KG1 (cell line): Measurements from ENCODE around the gene OSGIN1.

Experiments
- DNase-seq: peaks from one replicate; lab custom pipeline; 2025; lab: John Stamatoyannopoulos, UW

The OSGIN1 gene

GRCh38 chr16:83971165-83972130 lies 18.4 kb downstream of the OSGIN1 start:
- no peak for DNase-seq

- DNase-seq = no peak
Observed at GRCh38 chr16:83972256-83973008, 19.4 kb downstream of the OSGIN1 start.

GRCh38 chr16:83973077-83973476 lies 20.0 kb downstream of the OSGIN1 start:
- DNase-seq = no peak

GRCh38 chr16:83973581-83974385 lies 20.7 kb downstream of the OSGIN1 start:
- DNase-seq = no peak

- no peak for DNase-seq
Observed at GRCh38 chr16:83974475-83974874, 21.4 kb downstream of the OSGIN1 start.

- DNase-seq = no peak
Observed at GRCh38 chr16:83975590-83976260, 22.7 kb downstream of the OSGIN1 start.

GRCh38 chr16:83977056-83977815 lies 24.2 kb downstream of the OSGIN1 start:
- no peak for DNase-seq

- DNase-seq = no peak
Observed at GRCh38 chr16:83978401-83978904, 25.4 kb downstream of the OSGIN1 start.

GRCh38 chr16:83979441-83979840 lies 26.4 kb downstream of the OSGIN1 start:
- no peak for DNase-seq

GRCh38 chr16:83980794-83981193 lies 27.8 kb downstream of the OSGIN1 start:
- DNase-seq = no peak

GRCh38 chr16:83981799-83982198 lies 28.8 kb downstream of the OSGIN1 start:
- no peak for DNase-seq

- DNase-seq = no peak
Observed at GRCh38 chr16:83983491-83983890, 30.5 kb downstream of the OSGIN1 start.

GRCh38 chr16:83989300-83989699 lies 36.3 kb downstream of the OSGIN1 start:
- DNase-seq = no peak

GRCh38 chr16:83990492-83990891 lies 37.5 kb downstream of the OSGIN1 start:
- no peak for DNase-seq

- DNase-seq = no peak
Observed at GRCh38 chr16:83992624-83993023, 39.6 kb downstream of the OSGIN1 start.

GRCh38 chr16:83994087-83994486 lies 41.0 kb downstream of the OSGIN1 start:
- peak; percentile 4 for DNase-seq

- DNase-seq = no peak
Observed at GRCh38 chr16:83994703-83995102, 41.7 kb downstream of the OSGIN1 start.

GRCh38 chr16:83995754-83996153 lies 42.7 kb downstream of the OSGIN1 start:
- no peak for DNase-seq

- DNase-seq = no peak
Observed at GRCh38 chr16:83996481-83997252, 43.6 kb downstream of the OSGIN1 start.

GRCh38 chr16:83998091-83998490 lies 45.1 kb downstream of the OSGIN1 start:
- no peak for DNase-seq
